Measurements from ENCODE around the gene JADE2.
"Not testable (repeated sequence)": the region's sequence is repeated elsewhere in the genome, so short reads cannot be mapped to it uniquely, and the experiment has no call there.

JADE2 gene

DNA sequence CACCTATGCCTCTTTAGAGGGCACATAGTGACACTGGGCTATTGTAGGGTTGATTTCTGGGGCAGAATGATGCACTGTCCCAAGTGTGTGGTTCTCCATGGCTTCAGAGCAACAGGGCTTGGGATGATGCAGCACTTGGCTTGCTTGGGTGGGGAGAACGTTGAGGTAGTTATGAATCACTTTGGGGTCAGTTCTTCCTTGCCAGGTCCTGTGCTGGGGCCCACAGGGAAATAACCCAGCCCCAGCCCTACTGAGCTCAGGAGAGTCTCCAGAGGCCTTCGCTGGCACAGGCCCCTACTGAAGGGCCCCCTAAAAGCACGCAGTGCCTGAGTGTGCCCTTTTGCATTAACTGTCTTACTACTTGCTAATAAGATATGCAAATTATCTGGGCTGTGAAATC, 24.2 kb downstream of the JADE2 start:
- DNase-seq (ENCODE audit: extremely low read depth, low read depth): no peak
- TF ChIP-seq, protein P1, sequence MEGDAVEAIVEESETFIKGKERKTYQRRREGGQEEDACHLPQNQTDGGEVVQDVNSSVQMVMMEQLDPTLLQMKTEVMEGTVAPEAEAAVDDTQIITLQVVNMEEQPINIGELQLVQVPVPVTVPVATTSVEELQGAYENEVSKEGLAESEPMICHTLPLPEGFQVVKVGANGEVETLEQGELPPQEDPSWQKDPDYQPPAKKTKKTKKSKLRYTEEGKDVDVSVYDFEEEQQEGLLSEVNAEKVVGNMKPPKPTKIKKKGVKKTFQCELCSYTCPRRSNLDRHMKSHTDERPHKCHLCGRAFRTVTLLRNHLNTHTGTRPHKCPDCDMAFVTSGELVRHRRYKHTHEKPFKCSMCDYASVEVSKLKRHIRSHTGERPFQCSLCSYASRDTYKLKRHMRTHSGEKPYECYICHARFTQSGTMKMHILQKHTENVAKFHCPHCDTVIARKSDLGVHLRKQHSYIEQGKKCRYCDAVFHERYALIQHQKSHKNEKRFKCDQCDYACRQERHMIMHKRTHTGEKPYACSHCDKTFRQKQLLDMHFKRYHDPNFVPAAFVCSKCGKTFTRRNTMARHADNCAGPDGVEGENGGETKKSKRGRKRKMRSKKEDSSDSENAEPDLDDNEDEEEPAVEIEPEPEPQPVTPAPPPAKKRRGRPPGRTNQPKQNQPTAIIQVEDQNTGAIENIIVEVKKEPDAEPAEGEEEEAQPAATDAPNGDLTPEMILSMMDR (IDR thresholded peaks at IDR 0.05; ENCODE audit: low read depth, low read length): no peak

- TF ChIP-seq, protein P1 (IDR thresholded peaks at IDR 0.05; ENCODE audit: low read depth, low read length): no peak
- no peak for DNase-seq (ENCODE audit: extremely low read depth, low read depth)
Observed at GRCh38 chr5:134550271-134551214, 25.1 kb downstream of the JADE2 start.

DNA sequence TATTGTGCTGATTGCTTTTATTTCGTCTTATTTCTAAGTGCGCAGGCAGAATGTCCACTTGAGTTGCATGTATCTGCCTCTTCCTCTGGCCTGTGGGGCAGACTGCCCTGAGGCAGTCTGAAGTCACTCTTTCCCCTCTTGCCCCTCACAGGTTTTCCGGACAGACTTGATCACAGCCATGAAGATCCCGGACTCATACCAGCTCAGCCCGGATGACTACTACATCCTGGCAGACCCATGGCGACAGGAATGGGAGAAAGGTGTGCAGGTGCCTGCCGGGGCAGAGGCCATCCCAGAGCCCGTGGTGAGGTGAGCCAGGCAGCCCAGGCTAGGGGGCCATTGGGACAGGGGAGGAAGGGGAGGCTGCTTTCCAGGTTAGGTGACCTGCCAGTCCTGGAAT, 26.4 kb downstream of the JADE2 start:
- no peak for DNase-seq (ENCODE audit: extremely low read depth, low read depth)
- TF ChIP-seq, protein P1 (IDR thresholded peaks at IDR 0.05; ENCODE audit: low read depth, low read length): no peak

DNA sequence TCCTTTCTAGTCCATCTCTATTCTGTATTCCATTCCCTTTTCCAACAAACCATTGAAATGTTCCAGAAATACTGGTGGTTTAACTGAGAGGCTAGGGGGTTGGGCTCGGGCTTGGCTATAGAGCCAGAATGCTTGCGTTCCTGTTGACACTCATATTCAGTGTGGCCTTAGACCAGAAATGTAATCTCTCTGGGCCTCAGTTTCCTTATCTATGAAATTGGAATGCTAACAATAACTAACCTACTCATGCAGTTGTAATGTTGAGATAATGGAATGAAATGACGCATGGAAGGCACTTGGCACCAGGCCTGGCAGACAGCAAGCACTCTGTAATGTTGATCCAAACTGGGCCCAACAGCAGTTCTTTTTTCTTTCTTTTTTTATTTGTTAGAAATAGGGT, 26.8 kb downstream of the JADE2 start:
- TF ChIP-seq, protein P1 (IDR thresholded peaks at IDR 0.05; ENCODE audit: low read depth, low read length): no peak
- peak; percentile 80 for DNase-seq (ENCODE audit: extremely low read depth, low read depth)

DNA sequence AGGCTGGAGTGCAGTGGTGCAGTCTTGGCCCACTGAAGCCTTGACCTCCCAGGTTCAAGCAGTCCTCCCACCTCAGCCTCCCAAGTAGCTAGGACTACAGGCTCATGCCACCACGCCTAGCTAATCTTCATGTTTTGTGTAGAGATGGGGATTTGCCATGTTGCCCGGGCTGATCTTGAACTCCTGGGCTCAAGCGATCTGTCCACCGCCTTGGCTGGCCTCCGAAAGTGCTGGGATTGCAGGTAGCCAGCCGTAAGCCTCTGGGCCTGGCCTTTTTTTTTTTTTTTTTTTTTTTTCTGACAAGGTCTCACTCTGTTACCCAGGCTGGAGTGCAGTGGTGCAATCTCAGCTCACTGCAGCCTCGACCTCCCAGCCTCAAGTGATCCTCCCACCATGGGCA, 27.2 kb downstream of the JADE2 start:
- DNase-seq (ENCODE audit: extremely low read depth, low read depth): not testable (repeated sequence)

DNA sequence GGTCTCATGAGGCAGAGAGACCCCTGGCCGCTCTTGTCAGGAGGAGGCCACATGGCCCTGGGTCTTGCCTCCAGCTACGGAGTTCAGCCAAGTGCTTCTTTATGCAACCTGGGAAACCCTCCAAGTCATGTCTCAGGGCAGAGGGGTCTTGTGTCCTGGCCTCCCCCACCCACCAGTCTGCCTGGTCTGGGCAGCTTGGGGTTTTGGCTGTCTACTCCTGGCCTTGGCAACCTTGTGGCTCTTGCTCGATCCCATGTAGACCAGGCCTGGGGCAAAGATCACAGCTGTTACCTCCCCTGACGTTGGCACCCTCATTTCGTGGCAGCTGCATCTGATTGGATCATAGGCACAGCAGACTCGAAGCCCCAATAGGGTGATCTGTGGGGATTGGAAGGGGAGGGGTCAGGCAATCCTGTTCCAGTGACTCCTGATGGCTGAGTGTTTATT, 28.4 kb downstream of the JADE2 start:
- TF ChIP-seq, protein P1 (IDR thresholded peaks at IDR 0.05; ENCODE audit: low read depth, low read length): no peak
- no peak for DNase-seq (ENCODE audit: extremely low read depth, low read depth)

DNA sequence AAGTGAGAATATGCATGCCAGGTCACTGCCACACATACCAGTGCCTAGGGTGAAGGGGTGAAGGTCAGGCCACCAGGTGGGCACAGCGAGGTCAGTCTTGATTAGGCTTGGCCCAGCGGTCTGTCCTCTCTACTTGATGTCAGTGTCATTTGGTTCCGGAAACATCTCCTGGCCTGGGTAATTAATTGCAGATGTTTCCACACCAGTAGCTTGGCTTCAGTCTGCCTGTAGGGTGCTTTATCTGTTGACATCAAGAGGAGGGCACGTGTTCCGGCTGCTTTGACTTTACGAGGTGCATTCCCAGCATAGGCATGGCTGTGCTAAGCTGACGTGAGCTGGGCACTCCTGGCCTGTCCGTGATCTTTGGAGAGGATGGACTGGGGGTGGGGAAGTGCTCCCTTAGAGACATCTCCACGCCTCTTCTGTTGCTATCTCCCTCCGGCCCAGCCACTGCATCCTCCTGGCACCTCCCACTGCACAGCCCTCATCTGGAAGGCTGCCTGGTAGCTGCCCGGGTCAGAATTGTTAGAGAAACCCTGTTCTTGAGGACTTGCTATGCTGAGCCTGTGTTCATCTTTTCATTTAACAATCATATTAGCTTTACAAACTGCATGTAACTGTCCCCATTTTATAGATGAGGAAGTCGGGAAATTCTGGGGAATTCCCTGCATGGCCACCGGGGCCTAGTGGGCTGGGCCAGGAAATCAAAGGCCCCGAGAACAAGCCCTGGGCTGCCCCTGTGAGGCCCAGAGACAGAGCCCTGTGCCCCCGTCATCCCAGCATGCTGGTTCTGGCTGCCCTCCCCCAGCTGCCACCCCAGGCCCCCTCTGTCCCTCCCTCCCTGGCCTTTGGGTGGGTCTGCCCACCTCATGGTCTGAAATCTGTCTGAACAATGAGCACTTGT, 29.1 kb downstream of the JADE2 start:
- TF ChIP-seq, protein P1 (IDR thresholded peaks at IDR 0.05; ENCODE audit: low read depth, low read length): no peak; the same call in 1 of the 2 replicates
- peak; percentile 74 for DNase-seq (ENCODE audit: extremely low read depth, low read depth)
